Caco-2 (cell line): ENCODE measurements around the gene STEAP3. TPM values are rescaled to one million over a fixed set of nuclear protein-coding genes. Genes with fewer than 3 reads are reported as not detected.

Source experiments
- BruUV-seq: library from RNA; stranded (reverse); fragments of 400-500 nt; replicated peaks from 2 replicates; lab custom pipeline; 2021; lab: Mats Ljungman, UMichigan
- CTCF ChIA-PET: fragments of 300-600 bp; sonication (Branson Sonifier 250); formaldehyde crosslinking; loops from one replicate; lab custom pipeline; 2022; ENCODE audit warnings: antibody characterized with exemption; lab: Charles Lee
- POLR2A ChIA-PET: fragments of 300-600 bp; sonication (Branson Sonifier 250); formaldehyde crosslinking; loops from one replicate; lab custom pipeline; 2022; ENCODE audit warnings: antibody characterized with exemption; lab: Charles Lee
- DNase-seq, 2 experiments: peaks; one replicate each; pipeline versions ENCODE4 v3.0.0 to v3.0.0-alpha.2; 2020 to 2022
- H3K27me3 ChIP-seq: replicated peaks from 2 replicates; pipeline ENCODE4 v1.6.0; 2011; ENCODE audit warnings: low read length; ENCODE audit not compliant: control insufficient read depth, insufficient read depth
- H3K36me3 ChIP-seq: 2 replicates; pipeline ENCODE4 v1.5.1; 2011; ENCODE audit warnings: low read length; ENCODE audit not compliant: control insufficient read depth, insufficient read depth
- H3K4me1 ChIP-seq: fragments of 250-450 bp; sonication (Bioruptor Pico); 2 replicates; pipeline ENCODE4 v1.5.1; 2020; ENCODE audit warnings: mild to moderate bottlenecking
- H3K4me3 ChIP-seq: 2 replicates; pipeline ENCODE4 v1.5.1; 2011; ENCODE audit warnings: low read depth, mild to moderate bottlenecking, control low read depth, low read length
- H3K9me3 ChIP-seq: fragments of 250-450 bp; sonication (Bioruptor Pico); 2 replicates; pipeline ENCODE4 v1.5.1; 2020; ENCODE audit warnings: mild to moderate bottlenecking, moderate library complexity
- H3K27ac Mint-ChIP-seq: one replicate; pipeline ENCODE4 v1.8.0; 2022; ENCODE audit warnings: mixed read lengths; ENCODE audit not compliant: unreplicated experiment
- H3K27me3 Mint-ChIP-seq: one replicate; pipeline ENCODE4 v1.8.0; 2022; ENCODE audit warnings: mixed read lengths; ENCODE audit not compliant: insufficient read depth, unreplicated experiment
- H3K36me3 Mint-ChIP-seq: one replicate; pipeline ENCODE4 v1.8.0; 2022; ENCODE audit warnings: mild to moderate bottlenecking, mixed read lengths; ENCODE audit not compliant: insufficient read depth, unreplicated experiment
- H3K4me1 Mint-ChIP-seq: one replicate; pipeline ENCODE4 v1.8.0; 2022; ENCODE audit warnings: low read depth, mixed read lengths; ENCODE audit not compliant: unreplicated experiment
- H3K4me3 Mint-ChIP-seq: one replicate; pipeline ENCODE4 v1.8.0; 2022; ENCODE audit warnings: mild to moderate bottlenecking, moderate library complexity, mixed read lengths; ENCODE audit not compliant: unreplicated experiment
- H3K9me3 Mint-ChIP-seq: one replicate; pipeline ENCODE4 v1.8.0; 2022; ENCODE audit warnings: mixed read lengths; ENCODE audit not compliant: unreplicated experiment
- CTCF ChIP-seq, 2 experiments: fragments of 200-600 bp in 1 of 2; IDR thresholded peaks; 1 replicate in 1 of 2; 2 replicates in 1 of 2; pipeline versions ENCODE4 v1.5.1 to v1.8.0; 2011 to 2022; ENCODE audit warnings: antibody characterized with exemption in 1 of 2, control low read depth in 1 of 2, inconsistent platforms in 1 of 2, low read depth in 1 of 2, low read length in 1 of 2, mild to moderate bottlenecking in 1 of 2, moderate library complexity in 1 of 2; ENCODE audit not compliant: insufficient read depth in 1 of 2, severe bottlenecking in 1 of 2, unreplicated experiment in 1 of 2
- intact Hi-C: fragments of 100-400 bp; cut with micrococcal nuclease; formaldehyde crosslinking; loops from one replicate; pipeline ENCODE4 v1.10.0; 2022; ENCODE audit not compliant: unreplicated experiment
- total RNA-seq: library from RNA; stranded (reverse); gene quantifications from 2 replicates; pipeline ENCODE4 v1.2.3, GENCODE V29; 2022

The STEAP3 gene
- total RNA-seq, 1 experiment from 2014 or later = 20.4 TPM

DNA sequence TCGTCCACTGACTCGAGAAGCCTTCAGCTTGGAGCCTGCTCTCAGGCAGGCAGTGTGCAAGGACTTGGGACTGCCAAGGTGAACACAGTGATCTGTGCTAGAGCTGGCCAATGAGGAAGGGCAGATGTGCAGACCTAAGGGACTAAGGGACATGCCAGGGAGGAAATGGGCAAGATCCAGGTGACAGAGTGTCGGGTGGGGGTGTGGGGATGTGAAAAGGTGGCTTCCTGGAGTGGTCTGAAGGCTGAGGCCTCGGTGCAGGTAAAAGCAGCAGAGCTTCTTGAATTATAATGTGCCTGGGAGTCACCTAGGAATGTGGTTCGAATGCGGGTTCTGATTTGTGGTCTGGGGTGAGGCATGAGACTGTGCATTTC is 42.0 kb downstream of the STEAP3 start:
- H3K27ac Mint-ChIP-seq = no peak overlapping the region
- no peaks in the 10 kb centered on the region for H3K27me3 Mint-ChIP-seq
- no TSS peak for BruUV-seq
- no peak overlapping the region for H3K4me3 ChIP-seq
- no peak for TF ChIP-seq CTCF (IDR thresholded peaks at IDR 0.05; ENCODE audit: insufficient read depth in 1 of 2, low read depth in 1 of 2, low read length in 1 of 2, severe bottlenecking in 1 of 2, unreplicated experiment in 1 of 2)
- H3K36me3 Mint-ChIP-seq = no peaks in the 10 kb centered on the region
- H3K27me3 ChIP-seq = no peaks in the 10 kb centered on the region
- H3K36me3 ChIP-seq = no peaks in the 10 kb centered on the region
- H3K4me3 Mint-ChIP-seq = no peak overlapping the region
- ChIA-PET POLR2A (no interaction called here), CTCF (no interaction called here)
- no peaks in the 10 kb centered on the region for H3K4me1 ChIP-seq
- no peak for DNase-seq
- no peaks in the 10 kb centered on the region for H3K9me3 Mint-ChIP-seq
- H3K4me1 Mint-ChIP-seq = peaks cover 9% of the 10 kb centered on the region
- H3K9me3 ChIP-seq = no peaks in the 10 kb centered on the region
- intact Hi-C loops = loop anchor here (1.0 to 2.0 kb wide), 5 partner anchors 25 to 384 kb away; no protein-coding TSS in a partner anchor

DNA sequence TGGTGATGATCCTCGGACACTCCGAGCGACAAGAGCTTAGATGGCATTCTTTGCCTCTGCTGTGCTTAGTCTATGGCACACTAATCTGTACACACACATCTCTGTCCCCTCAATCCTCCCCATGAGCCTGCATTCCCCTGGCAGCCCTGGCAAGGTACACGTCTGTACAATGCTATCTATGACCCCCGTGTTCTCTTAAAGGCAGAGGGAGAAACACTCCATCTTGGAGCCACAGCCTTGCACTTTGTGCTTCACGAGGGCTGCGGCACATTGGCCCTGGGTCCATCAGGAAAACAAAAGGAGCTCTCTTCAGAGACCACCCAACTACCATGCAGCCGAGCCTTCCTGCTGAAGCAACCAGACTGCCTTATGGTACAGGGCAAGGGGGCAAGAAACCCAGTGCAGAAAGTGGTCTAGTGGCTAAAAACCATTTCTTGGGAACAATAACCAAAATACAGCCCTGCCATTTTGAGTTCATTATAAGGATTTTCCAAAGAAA is 42.5 kb downstream of the STEAP3 start:
- H3K36me3 Mint-ChIP-seq = no peaks in the 10 kb centered on the region
- H3K4me1 ChIP-seq = no peaks in the 10 kb centered on the region
- BruUV-seq = no TSS peak
- H3K36me3 ChIP-seq = no peaks in the 10 kb centered on the region
- H3K4me3 Mint-ChIP-seq = no peak overlapping the region
- no peak for TF ChIP-seq CTCF (IDR thresholded peaks at IDR 0.05; ENCODE audit: insufficient read depth in 1 of 2, low read depth in 1 of 2, low read length in 1 of 2, severe bottlenecking in 1 of 2, unreplicated experiment in 1 of 2)
- no peak overlapping the region for H3K27ac Mint-ChIP-seq
- intact Hi-C loops = no loop called here
- no peak overlapping the region for H3K4me3 ChIP-seq
- H3K27me3 Mint-ChIP-seq = no peaks in the 10 kb centered on the region
- H3K9me3 ChIP-seq = no peaks in the 10 kb centered on the region
- H3K4me1 Mint-ChIP-seq = peaks cover 9% of the 10 kb centered on the region
- no peaks in the 10 kb centered on the region for H3K9me3 Mint-ChIP-seq
- ChIA-PET POLR2A (no interaction called here), CTCF (interaction anchor here (1.0 kb wide), 1 partner anchor 42 kb away, joined by 3 read pairs; the partner anchor contains the start of gene STEAP3)
- H3K27me3 ChIP-seq = no peaks in the 10 kb centered on the region
- no peak for DNase-seq

- no peaks in the 10 kb centered on the region for H3K9me3 ChIP-seq
- intact Hi-C loops = no loop called here
- H3K36me3 ChIP-seq = no peaks in the 10 kb centered on the region
- H3K27ac Mint-ChIP-seq = no peak overlapping the region
- BruUV-seq = no TSS peak
- H3K36me3 Mint-ChIP-seq = no peaks in the 10 kb centered on the region
- no peaks in the 10 kb centered on the region for H3K27me3 ChIP-seq
- TF ChIP-seq CTCF (IDR thresholded peaks at IDR 0.05; ENCODE audit: insufficient read depth in 1 of 2, low read depth in 1 of 2, low read length in 1 of 2, severe bottlenecking in 1 of 2, unreplicated experiment in 1 of 2) = no peak
- no peak overlapping the region for H3K4me3 Mint-ChIP-seq
- ChIA-PET POLR2A (no interaction called here), CTCF (no interaction called here)
- H3K4me3 ChIP-seq = no peak overlapping the region
- H3K4me1 ChIP-seq = no peaks in the 10 kb centered on the region
- no peaks in the 10 kb centered on the region for H3K27me3 Mint-ChIP-seq
- H3K4me1 Mint-ChIP-seq = peaks cover 9% of the 10 kb centered on the region
- no peaks in the 10 kb centered on the region for H3K9me3 Mint-ChIP-seq
- no peak for DNase-seq
These were observed 44.0 kb downstream of the STEAP3 start for GRCh38 chr2:119267604-119268003.
